HEK293T (cell line): ENCODE results near the gene OAS2.

Experiments used
- BHLHE40 ChIP-seq: fragments of 450-650 bp; IDR thresholded peaks from 2 replicates; pipeline ENCODE4 v1.6.1; 2016; ENCODE audit warnings: mild to moderate bottlenecking, moderate library complexity, borderline replicate concordance
- FOXK2 ChIP-seq: fragments of 450-650 bp; IDR thresholded peaks from 2 replicates; pipeline ENCODE4 v1.6.1; 2016; ENCODE audit warnings: mild to moderate bottlenecking
- SUZ12 ChIP-seq: fragments of 450-650 bp; IDR thresholded peaks from 2 replicates; pipeline ENCODE4 v1.6.1; 2016; ENCODE audit warnings: mild to moderate bottlenecking
- ZNF384 ChIP-seq: fragments of 450-650 bp; IDR thresholded peaks from 2 replicates; pipeline ENCODE4 v1.6.1; 2016

- TF ChIP-seq SUZ12 (no peak), FOXK2 (no peak), BHLHE40 (no peak), ZNF384 (no peak)
Observed at GRCh38 chr12:112998987-112999767, 20.9 kb downstream of the OAS2 start.
